A549 treated with Mapracorat at 1 μM for 4 hours (cell line): ENCODE data around the gene ZNF101. TPM values are rescaled to one million over a fixed set of nuclear protein-coding genes. Genes with fewer than 3 reads are reported as not detected.

ENCODE experiments used
- total RNA-seq: library from RNA; stranded (reverse); fragments of 200-300 nt; extraction: Qiagen RNA extraction; gene quantifications from 5 replicates; pipeline ENCODE4 v1.2.3, GENCODE V29; 2022

Gene ZNF101
- total RNA-seq: 3.4 to 4.2 TPM (median 3.9 TPM) in 5 replicates

DNA sequence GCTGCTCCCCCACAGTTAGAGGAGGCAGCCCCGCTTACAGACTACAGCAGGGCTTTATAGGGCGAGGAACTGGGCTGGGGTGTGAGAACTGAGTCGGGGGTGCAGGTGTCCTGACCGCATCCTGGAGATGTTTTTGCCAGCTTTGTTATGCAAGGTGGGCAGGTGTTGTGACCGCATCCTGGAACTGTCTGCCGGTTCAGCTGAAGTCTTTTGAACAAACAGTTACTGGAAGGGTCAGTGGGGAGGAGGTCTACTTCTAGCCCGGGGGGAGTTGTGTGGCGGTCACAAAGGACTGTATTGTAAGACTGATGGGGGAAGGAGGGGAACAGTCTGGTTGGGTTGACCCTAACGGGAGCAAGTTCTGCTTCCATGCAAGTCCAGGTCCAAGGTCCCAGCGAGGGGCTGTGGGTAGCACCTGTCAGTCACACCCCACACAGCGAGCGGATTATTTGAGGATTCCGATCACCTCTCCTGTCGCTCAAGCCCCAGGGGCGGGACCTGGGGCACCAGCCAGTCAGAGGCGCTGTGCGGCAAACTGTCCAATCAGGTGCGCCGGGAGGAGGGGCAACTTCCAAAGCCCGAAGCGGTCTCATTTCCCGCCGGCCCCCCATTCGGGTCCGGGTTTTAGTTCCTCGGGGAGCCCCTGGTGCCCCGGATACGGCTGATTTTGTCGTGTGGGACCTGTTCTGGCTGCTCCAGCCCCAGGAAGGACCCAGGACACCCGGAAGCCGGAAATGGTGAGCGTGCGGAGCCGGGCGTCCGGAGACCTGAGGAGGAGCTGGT lies at the start of gene ZNF101:
ZNF101 (plus strand) TSS at position 610 of the 783 bp plus-strand sequence; CDS start at position 735, 125 bp downstream.

GRCh38 chr19:19627621-19628500 lies 40.8 kb upstream of the ZNF101 start, which contains the start of gene LPAR2:
LPAR2 (minus strand) TSS chr19:19628220; CDS start chr19:19627275, 945 bp downstream.

GRCh38 chr19:19643158-19644053 lies 25.2 kb upstream of the ZNF101 start, which contains the start of gene GMIP:
GMIP (minus strand) TSS chr19:19643657; CDS start chr19:19643529, 128 bp downstream.

DNA sequence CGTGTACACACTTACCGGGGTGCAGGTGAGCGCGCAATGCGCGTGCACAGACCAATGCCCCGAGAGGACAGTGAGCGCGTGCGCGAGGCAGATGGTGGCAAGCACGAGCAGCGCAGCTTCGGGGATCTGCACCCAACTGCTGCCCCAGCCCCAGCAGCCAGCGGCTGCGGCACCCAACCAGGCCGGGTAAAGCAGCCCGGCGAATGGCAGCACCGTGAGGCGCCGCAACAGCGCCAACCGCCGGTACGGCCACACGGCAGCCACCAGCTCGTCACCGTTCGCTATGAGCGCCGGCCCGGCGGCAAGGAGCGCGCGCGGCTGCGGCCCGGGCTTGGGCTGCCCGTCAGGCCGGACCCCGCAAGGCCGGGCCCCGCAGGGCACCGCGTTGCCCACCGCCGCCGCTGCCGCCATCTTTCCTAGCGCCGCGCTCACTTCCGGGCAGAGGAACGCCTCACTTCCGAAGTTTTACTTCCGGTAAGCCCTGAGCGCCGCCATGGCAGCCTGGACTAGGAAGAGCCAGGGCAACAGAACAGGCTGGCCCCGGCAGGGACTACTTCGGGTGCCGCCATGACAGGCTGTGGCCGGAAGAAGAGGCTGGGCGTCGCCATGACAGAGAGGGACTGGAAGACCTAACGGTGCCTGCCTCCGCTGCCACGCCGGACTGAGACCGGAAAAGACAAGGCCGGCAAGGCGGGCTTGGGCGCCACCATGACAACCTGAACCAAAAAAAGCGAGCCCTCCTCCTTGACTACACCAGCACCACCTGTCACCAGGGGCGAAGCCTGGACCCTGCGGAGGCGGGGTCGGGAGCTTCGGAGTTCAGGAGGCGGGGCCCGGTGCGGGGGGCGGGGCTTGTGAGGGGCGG lies 5.2 kb upstream of the ZNF101 start, which contains the start of gene ATP13A1:
ATP13A1 (minus strand) TSS at position 421 of the 865 bp plus-strand sequence; CDS start at position 411, 10 bp downstream.

DNA sequence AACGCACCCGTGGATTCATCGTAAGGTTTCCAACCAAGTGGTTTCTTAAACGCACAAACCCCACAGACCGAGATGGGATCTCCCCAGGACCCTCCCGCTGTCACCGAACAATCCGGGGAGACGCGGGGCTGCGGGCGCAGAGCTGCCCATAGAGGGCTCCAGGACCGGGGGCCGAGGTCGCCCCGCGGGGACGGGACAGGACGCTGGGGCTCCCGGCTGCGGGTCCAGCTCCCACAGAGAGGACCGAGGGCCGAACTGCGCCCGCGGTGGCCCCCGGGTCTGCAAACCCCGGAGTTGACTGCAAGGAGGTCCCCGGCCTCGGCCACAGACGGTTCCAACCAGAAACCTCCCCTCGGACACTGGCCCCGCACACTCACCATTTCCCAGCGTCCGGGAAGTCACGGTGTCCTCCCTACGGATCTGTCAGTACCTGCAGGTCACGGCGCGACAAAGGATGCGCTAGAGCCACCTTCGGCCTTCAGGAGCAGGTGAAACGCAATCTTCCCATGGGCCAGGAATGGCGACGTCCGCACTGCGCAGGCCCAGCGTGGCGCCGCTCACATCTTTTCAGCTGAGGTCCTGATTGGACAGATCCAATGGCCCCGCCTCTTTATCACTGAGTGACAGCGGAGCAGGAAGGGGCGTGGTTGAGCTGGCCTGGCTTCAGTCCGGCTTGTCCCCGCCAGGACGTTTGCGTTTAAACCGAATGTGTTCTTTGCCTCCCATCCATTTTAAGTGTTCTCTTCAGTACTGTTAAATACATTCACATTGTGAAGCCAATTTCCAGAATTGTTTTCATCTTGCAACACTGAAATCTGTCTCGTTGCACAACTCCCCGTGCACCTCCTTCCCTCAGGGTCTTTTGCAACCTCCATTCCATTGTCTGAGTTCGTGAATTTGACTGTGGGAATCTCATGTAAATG lies 64.2 kb downstream of the ZNF101 start, which contains the start of gene ZNF14:
ZNF14 (minus strand) TSS at position 534 of the 923 bp plus-strand sequence; CDS start at position 380, 154 bp downstream.

Other genes starting within 250 kb of the ZNF101 start
- 0.66 to 2.2 TPM (median 1.9 TPM) in 5 replicates for gene TSSK6, start 153.3 kb upstream of the ZNF101 start, total RNA-seq
- 153 to 191 TPM (median 160 TPM) in 5 replicates for gene NDUFA13, start 152.6 kb upstream of the ZNF101 start, total RNA-seq
- 2.2 to 5.0 TPM (median 3.5 TPM) in 5 replicates for gene YJEFN3, start 139.9 kb upstream of the ZNF101 start, total RNA-seq
- gene CILP2, start 130.6 kb upstream of the ZNF101 start, total RNA-seq: 0.13 to 0.24 TPM (median 0.15 TPM) in 5 replicates
- 1.3 to 2.2 TPM (median 1.7 TPM) in 5 replicates for gene PBX4, start 50.2 kb upstream of the ZNF101 start, total RNA-seq
- 3.1 to 5.2 TPM (median 4.6 TPM) in 5 replicates for gene LPAR2, start 40.6 kb upstream of the ZNF101 start, total RNA-seq
- gene GMIP, start 25.2 kb upstream of the ZNF101 start, total RNA-seq: 4.2 to 6.3 TPM (median 5.4 TPM) in 5 replicates
- gene ATP13A1, start 5.2 kb upstream of the ZNF101 start, total RNA-seq: 22.1 to 34.8 TPM (median 29.7 TPM) in 5 replicates
- gene ZNF14, start 64.3 kb downstream of the ZNF101 start, total RNA-seq: 1.8 to 2.1 TPM (median 1.8 TPM) in 5 replicates
- gene ZNF506, start 152.9 kb downstream of the ZNF101 start, total RNA-seq: 0.08 to 0.39 TPM (median 0.09 TPM) in 5 replicates
- not detected in 5 replicates for gene ZNF253, start 197.0 kb downstream of the ZNF101 start, total RNA-seq
- not detected in 5 replicates for gene ZNF93, start 232.1 kb downstream of the ZNF101 start, total RNA-seq